Thoracic aorta (tissue), 2 donors: ENCODE measurements around the gene SMIM24. TPM values are rescaled to one million over a fixed set of nuclear protein-coding genes. Genes with fewer than 3 reads are reported as not detected.

Experiments used
- ATAC-seq: fragments of 150-250 bp; one replicate; pipeline ENCODE4 v1.8.0; 2017; ENCODE audit warnings: low read depth; ENCODE audit not compliant: insufficient number of reproducible peaks, low FRiP score
- DNase-seq: peaks from one replicate; pipeline ENCODE4 v3.0.0-alpha.2; 2020; ENCODE audit warnings: low spot score
- H3K27ac ChIP-seq, 2 donors: fragments of 200-600 bp; sonication (generic); 1 replicate in 1 of 2; 2 replicates in 1 of 2; pipeline ENCODE4 v1.5.1; 2016; ENCODE audit warnings: mild to moderate bottlenecking in 2 of 2, moderate library complexity in 2 of 2
- H3K27me3 ChIP-seq: fragments of 200-600 bp; sonication (generic); replicated peaks from 2 replicates; pipeline ENCODE4 v1.6.0; 2016; ENCODE audit warnings: mild to moderate bottlenecking; ENCODE audit not compliant: insufficient read depth
- H3K36me3 ChIP-seq: fragments of 200-600 bp; sonication (generic); one replicate; pipeline ENCODE4 v1.5.1; 2016
- H3K4me1 ChIP-seq, 2 donors: fragments of 200-600 bp; sonication (generic); 1 replicate in 1 of 2; 2 replicates in 1 of 2; pipeline versions ENCODE4 v1.5.1 to v1.6.0; 2016; ENCODE audit warnings: low read depth in 2 of 2, mild to moderate bottlenecking in 1 of 2; ENCODE audit not compliant: control insufficient read depth in 1 of 2
- H3K4me3 ChIP-seq: fragments of 200-600 bp; sonication (generic); 2 replicates; pipeline ENCODE4 v1.5.1; 2016; ENCODE audit warnings: mild to moderate bottlenecking
- H3K9me3 ChIP-seq: fragments of 200-600 bp; sonication (generic); 2 replicates; pipeline ENCODE4 v1.5.1; 2016
- total RNA-seq, 2 donors: library from RNA; depleted of rRNA; stranded (reverse); fragments of >200 nt; gene quantifications; one replicate each; pipeline versions ENCODE4 v1.1.0 to v1.2.3, GENCODE V29; 2016
- TF ChIP-seq, protein P1 (sequence below): fragments of 200-600 bp; sonication (generic); IDR thresholded peaks from one replicate; pipeline ENCODE4 v1.5.1; 2019; ENCODE audit warnings: antibody characterized with exemption

SMIM24 gene
- total RNA-seq, 2 donors from 2014 or later, result not detected

GRCh38 chr19:3477951-3478350, 2.4 kb downstream of the SMIM24 start:
- ATAC-seq, result no peak
- TF ChIP-seq, protein P1, sequence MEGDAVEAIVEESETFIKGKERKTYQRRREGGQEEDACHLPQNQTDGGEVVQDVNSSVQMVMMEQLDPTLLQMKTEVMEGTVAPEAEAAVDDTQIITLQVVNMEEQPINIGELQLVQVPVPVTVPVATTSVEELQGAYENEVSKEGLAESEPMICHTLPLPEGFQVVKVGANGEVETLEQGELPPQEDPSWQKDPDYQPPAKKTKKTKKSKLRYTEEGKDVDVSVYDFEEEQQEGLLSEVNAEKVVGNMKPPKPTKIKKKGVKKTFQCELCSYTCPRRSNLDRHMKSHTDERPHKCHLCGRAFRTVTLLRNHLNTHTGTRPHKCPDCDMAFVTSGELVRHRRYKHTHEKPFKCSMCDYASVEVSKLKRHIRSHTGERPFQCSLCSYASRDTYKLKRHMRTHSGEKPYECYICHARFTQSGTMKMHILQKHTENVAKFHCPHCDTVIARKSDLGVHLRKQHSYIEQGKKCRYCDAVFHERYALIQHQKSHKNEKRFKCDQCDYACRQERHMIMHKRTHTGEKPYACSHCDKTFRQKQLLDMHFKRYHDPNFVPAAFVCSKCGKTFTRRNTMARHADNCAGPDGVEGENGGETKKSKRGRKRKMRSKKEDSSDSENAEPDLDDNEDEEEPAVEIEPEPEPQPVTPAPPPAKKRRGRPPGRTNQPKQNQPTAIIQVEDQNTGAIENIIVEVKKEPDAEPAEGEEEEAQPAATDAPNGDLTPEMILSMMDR, result no peak
- peaks cover 0 to under 1% of the 10 kb centered on the region in 2 donors for H3K4me1 ChIP-seq
- H3K27ac ChIP-seq, result no peak overlapping the region
- DNase-seq, result no peak
- no peaks in the 10 kb centered on the region for H3K36me3 ChIP-seq
- H3K9me3 ChIP-seq, result no peaks in the 10 kb centered on the region
- no peaks in the 10 kb centered on the region for H3K27me3 ChIP-seq
- H3K4me3 ChIP-seq, result no peak overlapping the region

GRCh38 chr19:3477506-3477905, 2.8 kb downstream of the SMIM24 start:
- H3K27me3 ChIP-seq, result no peaks in the 10 kb centered on the region

GRCh38 chr19:3476830-3477229, 3.5 kb downstream of the SMIM24 start:
- DNase-seq, result no peak
- H3K27me3 ChIP-seq, result no peaks in the 10 kb centered on the region
- TF ChIP-seq, protein P1, result no peak
- ATAC-seq, result no peak
- H3K4me1 ChIP-seq, result peaks cover 5 to 11% of the 10 kb centered on the region in 2 donors
- H3K36me3 ChIP-seq, result no peaks in the 10 kb centered on the region
- no peak overlapping the region for H3K27ac ChIP-seq
- no peaks in the 10 kb centered on the region for H3K9me3 ChIP-seq
- no peak overlapping the region for H3K4me3 ChIP-seq

More at GRCh38 chr19:3477506-3477905, 2.8 kb downstream of the SMIM24 start:
- Histone ChIP-seq H3K36me3 (no peaks in the 10 kb centered on the region), H3K4me1 (peaks cover 0 to 5% of the 10 kb centered on the region in 2 donors), H3K4me3 (no peak overlapping the region), H3K9me3 (no peaks in the 10 kb centered on the region), H3K27ac (no peak overlapping the region)
- TF ChIP-seq, protein P1, result no peak
- ATAC-seq (no peak), DNase-seq (no peak)

DNA sequence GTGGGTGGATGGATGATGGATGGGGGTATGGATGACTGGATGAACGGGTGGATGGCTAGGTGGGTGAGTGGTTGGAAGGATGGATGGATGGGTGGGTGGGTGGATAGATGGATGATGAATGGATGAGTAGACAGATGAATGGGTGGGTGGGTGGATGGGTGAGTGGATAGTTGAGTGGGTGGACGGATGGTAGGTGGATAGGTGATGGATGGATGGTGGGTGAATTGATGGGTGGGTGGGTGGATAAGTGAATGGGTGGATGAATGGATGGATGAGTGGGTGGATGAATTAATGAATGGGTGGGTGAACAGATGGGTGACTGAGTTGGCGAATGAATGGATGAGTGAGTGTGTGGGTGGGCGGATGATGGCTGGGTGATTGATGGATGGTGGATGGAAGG, 4.9 kb downstream of the SMIM24 start:
- Histone ChIP-seq H3K9me3 (no peaks in the 10 kb centered on the region), H3K27ac (no peak overlapping the region), H3K36me3 (no peaks in the 10 kb centered on the region), H3K4me1 (peaks cover 5 to 17% of the 10 kb centered on the region in 2 donors), H3K4me3 (no peak overlapping the region), H3K27me3 (no peaks in the 10 kb centered on the region)
- ATAC-seq (no peak), DNase-seq (no peak)
- TF ChIP-seq, protein P1, result no peak

- H3K4me3 ChIP-seq, result no peak overlapping the region
- DNase-seq (no peak), ATAC-seq (no peak)
- no peaks in the 10 kb centered on the region for H3K36me3 ChIP-seq
- H3K27me3 ChIP-seq, result no peaks in the 10 kb centered on the region
- H3K4me1 ChIP-seq, result peaks cover 5 to 17% of the 10 kb centered on the region in 2 donors
- no peak overlapping the region for H3K27ac ChIP-seq
- no peaks in the 10 kb centered on the region for H3K9me3 ChIP-seq
- TF ChIP-seq, protein P1, result no peak
Measured at GRCh38 chr19:3474614-3475013, 5.7 kb downstream of the SMIM24 start.
